ENCODE data around the gene HMOX1. TPM values are rescaled to one million over a fixed set of nuclear protein-coding genes. Genes with fewer than 3 reads are reported as not detected.

The HMOX1 gene
- total and polyA plus RNA-seq, 2 of the 8 experiments (the other 6 are each of a cell fraction or from before 2014, with no cell fraction given), result 25.0 to 41.6 TPM

DNA sequence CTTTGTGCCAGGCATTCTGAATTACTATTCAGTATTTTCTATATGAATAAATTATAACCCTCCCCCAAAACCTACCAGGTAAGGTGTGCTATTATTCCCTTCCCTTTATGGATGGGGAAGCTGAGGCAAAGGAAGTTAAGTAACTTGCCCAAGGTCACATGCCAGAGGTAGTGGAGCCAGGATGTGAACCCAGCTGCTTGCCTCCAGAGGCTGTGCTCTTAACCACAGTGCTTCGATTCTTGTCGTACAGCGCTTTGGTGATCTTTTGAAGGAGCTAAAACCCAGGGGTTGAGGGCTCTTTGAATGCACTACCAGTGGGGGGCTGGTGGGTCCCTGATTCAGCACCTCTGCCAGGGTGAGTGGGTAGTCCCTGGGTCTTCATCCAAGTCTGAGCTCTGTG is 37.8 kb downstream of the HMOX1 start:
- no peak overlapping the region for H3K9ac ChIP-seq (replicated peaks in 1 of 4; ENCODE audit: extremely low read depth in 1 of 4, low read depth in 3 of 4, low read length in 3 of 4)
- 96% methylated on average over 3 of the region's 3 CpGs; no CpG with 5 or more reads in 1 of the 2 experiments for WGBS, 2 experiments (ENCODE audit: extremely low coverage in 1 of 2, insufficient coverage in 1 of 2, insufficient read length in 1 of 2, insufficient replicate concordance in 2 of 2, low coverage in 1 of 2, low lambda C conversion rate in 2 of 2, missing lambda C conversion rate in 1 of 2)
- CTCF ChIA-PET (ENCODE audit: partially characterized antibody), result interaction anchor here (0.7 to 11.3 kb wide), 6 partner anchors 10 to 81 kb away, joined by 3 to 122 read pairs (median 4); no protein-coding TSS in a partner anchor
- POLR2A ChIA-PET (ENCODE audit: partially characterized antibody), result interaction anchor here (0.9 to 57.4 kb wide), 4 partner anchors 4 to 163 kb away, joined by 3 to 1995 read pairs (median 999); partner anchors contain the start of genes HMOX1 and MCM5
- FAIRE-seq, result no peak
- no peak overlapping the region for H3K27ac ChIP-seq (ENCODE audit: low read depth, low read length)
- no peaks in the 10 kb centered on the region; a peak in 1 of 7 replicates for H3K4me1 ChIP-seq (replicated peaks in 1 of 4; ENCODE audit: control insufficient read depth in 3 of 4, insufficient read depth in 4 of 4, low read length in 3 of 4)
- no peak overlapping the region for H2BK120ac ChIP-seq (replicated peaks; ENCODE audit: low read depth, low read length)
- H3K79me2 ChIP-seq (ENCODE audit: control insufficient read depth in 1 of 2, insufficient read depth in 2 of 2, low read length in 2 of 2), result peaks cover 0 to 2% of the 10 kb centered on the region in 2 experiments; a peak in 1 of 4 replicates
- no peak overlapping the region for H2BK20ac ChIP-seq (ENCODE audit: low read length)
- no peaks in the 10 kb centered on the region for H3K27me3 ChIP-seq (replicated peaks in 1 of 4; ENCODE audit: control insufficient read depth in 3 of 4, extremely low read depth in 1 of 4, insufficient read depth in 3 of 4, low read length in 3 of 4)
- H4K8ac ChIP-seq (ENCODE audit: extremely low read depth, insufficient read depth, low read length), result no peak overlapping the region
- H3K56ac ChIP-seq (replicated peaks; ENCODE audit: insufficient read length, low read depth, low read length), result no peak overlapping the region
- H3K18ac ChIP-seq (ENCODE audit: extremely low read depth, low read length), result no peak overlapping the region
- H4K5ac ChIP-seq (ENCODE audit: insufficient read length, low read depth, low read length), result no peak overlapping the region
- no peak overlapping the region for H3K23ac ChIP-seq (ENCODE audit: insufficient read length)
- H3K36me3 ChIP-seq (ENCODE audit: control insufficient read depth in 2 of 4, insufficient read depth in 4 of 4, low read length in 3 of 4), result peaks cover 77 to 97% (median 94%) of the 10 kb centered on the region in 4 experiments
- H2AK5ac ChIP-seq (ENCODE audit: low read depth, low read length), result no peak overlapping the region
- no peak overlapping the region for H3K14ac ChIP-seq (ENCODE audit: insufficient read length)
- H3K23me2 ChIP-seq (ENCODE audit: low read depth, low read length), result no peaks in the 10 kb centered on the region
- no peak for DNase-seq (ENCODE audit: low read depth in 1 of 2, low spot score in 2 of 2)
- TF ChIP-seq, protein P1, sequence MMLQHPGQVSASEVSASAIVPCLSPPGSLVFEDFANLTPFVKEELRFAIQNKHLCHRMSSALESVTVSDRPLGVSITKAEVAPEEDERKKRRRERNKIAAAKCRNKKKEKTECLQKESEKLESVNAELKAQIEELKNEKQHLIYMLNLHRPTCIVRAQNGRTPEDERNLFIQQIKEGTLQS (IDR thresholded peaks at IDR 0.05; ENCODE audit: insufficient read depth, low read depth, low read length), result no peak
- TF ChIP-seq POLR2AphosphoS5 (IDR thresholded peaks at IDR 0.05; ENCODE audit: low read depth, low read length) (no peak; the same call in 1 of the 2 replicates), MAFK (IDR thresholded peaks at IDR 0.05; ENCODE audit: low read depth, low read length) (no peak), CHD2 (IDR thresholded peaks at IDR 0.05; ENCODE audit: low read length) (no peak)
- no peak overlapping the region for H3K4me3 ChIP-seq (ENCODE audit: extremely low read depth in 1 of 4, insufficient read depth in 2 of 4, low read depth in 3 of 4, low read length in 4 of 4)
- H3K9me3 ChIP-seq (ENCODE audit: insufficient read depth in 2 of 2, low read depth in 1 of 2, low read length in 1 of 2), result no peaks in the 10 kb centered on the region
- no peak overlapping the region for H2BK12ac ChIP-seq (ENCODE audit: low read depth, low read length)
- H3K4me2 ChIP-seq (ENCODE audit: insufficient read depth in 1 of 2, low read depth in 2 of 2, low read length in 2 of 2), result no peak overlapping the region
- H2BK15ac ChIP-seq (ENCODE audit: low read length), result no peak overlapping the region
- H2AFZ ChIP-seq (ENCODE audit: low read length), result no peak overlapping the region
- peaks cover 9 to 27% of the 10 kb centered on the region in 2 experiments for H4K20me1 ChIP-seq (replicated peaks in 1 of 2; ENCODE audit: control insufficient read depth in 1 of 2, insufficient read depth in 2 of 2, low read length in 2 of 2)
- H3K4ac ChIP-seq (replicated peaks; ENCODE audit: insufficient read length, low read depth, low read length), result no peak overlapping the region
- H4K91ac ChIP-seq (replicated peaks; ENCODE audit: insufficient read length, low read length), result no peak overlapping the region
- H3K79me1 ChIP-seq (ENCODE audit: low read depth, low read length), result peaks cover 3% of the 10 kb centered on the region; the same call in 1 of the 2 replicates
- H2BK5ac ChIP-seq (ENCODE audit: low read depth, low read length), result no peak overlapping the region; the same call in 1 of the 2 replicates
